ENCODE results near the gene CPNE7.
A peak's percentile ranks its signal among the peaks of the same experiment; 100 is the strongest.

Gene CPNE7

GRCh38 chr16:89606006-89606405, 30.4 kb downstream of the CPNE7 start:
- DNase-seq = no peak

GRCh38 chr16:89607453-89607852, 31.9 kb downstream of the CPNE7 start:
- no peak for DNase-seq

- no peak for DNase-seq
Measured at GRCh38 chr16:89607937-89608740, 32.6 kb downstream of the CPNE7 start.

- DNase-seq = no peak
Measured at GRCh38 chr16:89610108-89610453, 34.5 kb downstream of the CPNE7 start.

GRCh38 chr16:89612415-89613166, 37.0 kb downstream of the CPNE7 start:
- no peak for DNase-seq

- DNase-seq = peak; percentile 3
Measured at GRCh38 chr16:89613231-89613953, 37.8 kb downstream of the CPNE7 start, which contains the start of gene DPEP1. Gene DPEP1, plus strand, starts transcription at chr16:89613642. Its CDS starts 16,769 bp downstream, at chr16:89630411.

- DNase-seq = no peak
Measured at GRCh38 chr16:89613954-89614459, 38.4 kb downstream of the CPNE7 start.

- DNase-seq = no peak
Measured at GRCh38 chr16:89615176-89615575, 39.6 kb downstream of the CPNE7 start.

GRCh38 chr16:89615596-89616090, 40.1 kb downstream of the CPNE7 start:
- peak; percentile 32 for DNase-seq

GRCh38 chr16:89616623-89617022, 41.1 kb downstream of the CPNE7 start:
- no peak for DNase-seq

GRCh38 chr16:89617036-89617435, 41.5 kb downstream of the CPNE7 start:
- no peak for DNase-seq

- DNase-seq = no peak
Measured at GRCh38 chr16:89618109-89618998, 42.8 kb downstream of the CPNE7 start.

- no peak for DNase-seq
Measured at GRCh38 chr16:89619840-89620239, 44.3 kb downstream of the CPNE7 start.

- DNase-seq = no peak
Measured at GRCh38 chr16:89620406-89620841, 44.9 kb downstream of the CPNE7 start.

GRCh38 chr16:89621136-89621697, 45.7 kb downstream of the CPNE7 start:
- no peak for DNase-seq

- no peak for DNase-seq
Measured at GRCh38 chr16:89621698-89622409, 46.3 kb downstream of the CPNE7 start.

GRCh38 chr16:89623511-89624261, 48.1 kb downstream of the CPNE7 start:
- no peak for DNase-seq

GRCh38 chr16:89624777-89625761, 49.5 kb downstream of the CPNE7 start:
- DNase-seq = no peak
